Measurements from ENCODE around the gene IL16.

IL16 gene

DNA sequence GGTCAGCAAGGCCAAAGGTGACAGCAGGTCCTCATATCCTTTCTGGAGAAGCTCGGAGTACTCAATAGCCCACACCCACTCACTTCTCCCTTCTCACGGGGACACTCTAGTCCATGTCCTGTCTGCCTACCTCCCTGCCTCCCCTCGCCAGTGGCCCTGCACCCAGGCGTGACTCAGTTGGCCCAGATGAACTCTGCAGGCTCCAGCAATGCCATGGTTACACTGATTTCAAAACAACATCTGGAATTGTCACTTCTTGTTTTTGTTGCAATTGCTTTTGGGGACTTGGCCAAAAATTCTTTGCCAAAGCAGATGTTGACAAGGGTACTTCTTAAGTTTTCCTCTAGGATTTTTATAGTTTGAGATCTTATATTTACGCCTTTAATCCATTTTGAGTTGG lies 13.0 kb downstream of the IL16 start:
- no peak for DNase-seq

GRCh38 chr15:81211376-81211775 lies 14.7 kb downstream of the IL16 start:
- DNase-seq: no peak

DNA sequence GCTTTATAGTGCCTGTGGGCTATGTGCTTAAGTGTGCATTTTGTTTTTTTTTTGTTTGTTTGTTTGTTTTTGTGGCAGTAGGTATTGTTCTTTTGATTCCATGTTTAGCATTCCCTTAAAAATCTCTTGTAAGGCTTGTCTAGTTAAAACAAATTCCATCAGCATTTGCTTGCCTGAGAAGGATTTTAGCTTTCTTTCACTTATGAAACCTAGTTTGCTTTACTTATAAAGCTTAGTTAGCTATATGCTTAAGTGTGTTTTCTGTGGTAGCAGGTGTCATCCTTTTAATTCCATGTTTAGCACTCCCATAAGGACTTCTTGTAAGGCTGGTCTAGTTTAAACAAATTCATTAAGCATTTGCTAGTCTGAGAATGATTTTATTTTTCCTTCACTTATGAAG lies 17.3 kb downstream of the IL16 start:
- no peak for DNase-seq

DNA sequence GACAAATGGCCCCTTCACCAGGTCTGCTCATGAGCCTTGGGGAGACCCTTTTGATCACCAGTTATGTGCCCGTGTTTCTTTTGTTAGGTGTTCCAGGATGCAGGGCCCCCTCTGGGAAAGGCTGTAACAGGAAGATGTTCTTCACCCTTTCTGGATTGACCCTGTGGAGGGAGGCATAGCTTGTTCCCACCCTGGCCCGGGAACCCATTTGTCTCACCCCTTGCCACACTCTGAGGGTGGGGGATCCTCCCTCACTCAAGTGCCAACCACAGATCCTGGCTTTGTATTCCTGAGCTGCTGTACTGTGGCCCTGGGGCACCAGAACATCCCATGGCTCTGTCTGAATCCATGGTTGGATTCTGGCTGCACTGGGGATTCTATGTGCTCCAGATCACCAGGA lies 18.9 kb downstream of the IL16 start:
- no peak for DNase-seq

- DNase-seq: no peak
Observed at GRCh38 chr15:81215983-81216382, 19.3 kb downstream of the IL16 start.

DNA sequence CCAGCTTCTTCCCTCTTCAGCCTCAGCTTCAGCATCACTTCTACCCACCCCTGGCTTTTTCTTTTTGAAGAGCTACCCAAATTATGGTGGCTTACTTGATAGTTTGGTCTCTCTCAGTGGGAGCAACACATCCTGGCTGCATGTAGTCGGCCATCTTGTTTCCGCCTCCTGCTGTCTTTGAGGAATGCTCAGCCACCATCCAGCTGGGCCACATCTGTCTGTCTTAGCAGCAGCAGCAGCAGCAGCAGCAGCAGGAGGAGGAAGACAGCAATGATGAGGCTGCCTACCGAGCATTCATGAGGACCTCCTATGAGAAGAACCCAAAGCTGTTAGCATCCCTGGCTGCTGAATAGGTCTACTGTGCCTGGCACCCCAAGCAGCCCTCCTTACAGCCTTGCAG lies 19.7 kb downstream of the IL16 start:
- no peak for DNase-seq

DNA sequence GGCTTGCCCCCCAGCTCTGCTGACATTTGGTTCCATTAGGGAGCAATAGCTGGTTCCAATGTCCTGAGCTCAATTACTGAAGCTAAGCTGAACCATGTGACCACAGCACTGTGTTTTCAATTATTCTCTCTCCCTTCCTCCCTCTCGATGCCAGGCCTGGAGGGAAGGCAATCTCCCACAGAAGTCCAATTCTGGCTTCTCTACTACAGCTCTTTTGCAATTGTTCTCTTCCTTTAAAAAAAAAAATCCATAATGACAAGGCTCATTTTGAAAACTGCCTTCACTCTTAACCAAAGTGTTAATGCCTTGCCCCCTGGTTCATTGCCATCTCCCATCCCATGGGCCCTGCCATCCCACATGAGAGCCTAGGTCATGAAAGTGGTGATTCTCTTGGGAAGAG lies 24.8 kb downstream of the IL16 start:
- DNase-seq: no peak

- DNase-seq: no peak
Observed at GRCh38 chr15:81222007-81222406, 25.3 kb downstream of the IL16 start.

GRCh38 chr15:81223346-81223971 lies 26.8 kb downstream of the IL16 start:
- no peak for DNase-seq

DNA sequence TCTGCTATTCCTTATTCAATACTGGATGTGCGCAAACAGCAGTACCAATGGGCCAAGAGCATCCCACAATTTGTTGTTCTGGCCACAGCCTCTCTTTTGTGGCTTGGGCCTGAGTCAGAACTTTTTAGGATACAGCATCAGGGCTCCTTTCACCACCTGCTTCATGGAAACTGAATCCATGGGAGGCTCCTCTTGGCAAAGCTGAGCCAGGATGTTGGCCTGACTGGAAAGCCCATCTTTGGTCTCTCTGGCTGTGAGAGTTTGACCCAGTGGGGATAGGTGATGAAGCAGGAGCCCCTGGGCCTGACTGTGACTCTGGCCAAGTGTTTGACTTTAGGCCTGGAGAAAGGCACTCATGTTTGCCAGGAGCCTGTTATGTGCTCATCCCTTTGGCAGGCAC lies 27.6 kb downstream of the IL16 start:
- no peak for DNase-seq

GRCh38 chr15:81225161-81225671 lies 28.5 kb downstream of the IL16 start:
- DNase-seq: peak; percentile 79 to 90 (median 89)

- no peak for DNase-seq
Observed at GRCh38 chr15:81227716-81228115, 31.0 kb downstream of the IL16 start.

- peak; percentile 27 to 58 (median 52) for DNase-seq
Observed at GRCh38 chr15:81229586-81229985, 32.9 kb downstream of the IL16 start.

DNA sequence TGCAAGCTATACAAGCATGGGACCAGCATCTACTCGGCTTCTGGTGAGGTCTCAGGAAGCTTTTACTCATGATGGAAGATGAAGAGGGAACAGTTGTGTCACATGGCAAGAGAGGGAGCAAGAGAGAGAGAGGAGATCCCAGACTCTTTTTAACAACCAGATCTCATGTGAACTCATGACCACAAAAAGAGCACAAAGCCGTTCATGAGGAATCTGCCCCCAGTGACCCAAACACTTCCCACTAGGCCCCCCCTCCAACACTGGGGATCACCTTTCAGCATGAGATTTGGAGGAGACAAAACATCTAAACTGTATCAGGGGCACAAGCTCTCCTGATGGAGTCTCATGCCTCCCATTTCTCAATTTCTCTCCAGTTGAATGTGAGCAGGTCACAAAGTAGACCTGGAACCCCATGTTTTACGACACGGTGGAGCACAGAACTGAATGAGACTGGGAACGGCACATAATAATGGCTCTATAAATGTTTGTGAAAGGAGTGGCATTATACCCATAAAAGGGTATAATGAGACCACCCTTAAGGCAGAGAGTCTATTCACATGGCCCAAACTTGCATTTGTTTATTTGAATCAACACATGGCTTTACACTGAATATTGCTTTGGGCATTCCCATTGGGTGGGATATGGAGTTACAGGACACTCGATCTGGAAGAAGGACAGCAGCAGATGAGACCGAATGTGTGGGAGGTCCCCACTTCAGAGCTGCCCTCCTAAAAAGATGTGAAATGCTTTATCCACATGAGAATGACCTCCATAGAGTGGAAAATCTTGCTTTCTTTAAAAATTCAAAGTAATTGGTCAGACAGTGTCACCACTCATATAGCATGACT lies 38.8 kb downstream of the IL16 start:
- DNase-seq: no peak

GRCh38 chr15:81239190-81239589 lies 42.5 kb downstream of the IL16 start:
- no peak for DNase-seq

DNA sequence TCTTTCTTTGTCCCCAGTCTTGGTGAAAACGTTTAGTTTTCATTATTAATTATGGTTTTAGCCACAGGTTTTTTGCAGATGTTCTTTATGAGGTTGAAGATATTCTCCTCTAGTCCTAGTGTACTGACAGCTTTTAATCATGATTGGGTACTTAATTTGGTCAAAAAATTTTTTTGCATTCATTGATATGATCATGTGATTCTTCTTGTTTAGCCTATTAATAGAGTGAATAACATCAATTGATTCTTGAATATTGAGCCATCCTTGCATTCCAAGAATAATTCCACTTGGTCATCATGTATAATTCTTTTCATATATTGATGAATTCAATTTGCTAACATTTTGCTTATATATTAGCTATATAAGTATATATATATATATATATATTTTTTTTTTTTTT lies 46.1 kb downstream of the IL16 start:
- DNase-seq: no peak

GRCh38 chr15:81244306-81244705 lies 47.6 kb downstream of the IL16 start:
- DNase-seq: no peak

DNA sequence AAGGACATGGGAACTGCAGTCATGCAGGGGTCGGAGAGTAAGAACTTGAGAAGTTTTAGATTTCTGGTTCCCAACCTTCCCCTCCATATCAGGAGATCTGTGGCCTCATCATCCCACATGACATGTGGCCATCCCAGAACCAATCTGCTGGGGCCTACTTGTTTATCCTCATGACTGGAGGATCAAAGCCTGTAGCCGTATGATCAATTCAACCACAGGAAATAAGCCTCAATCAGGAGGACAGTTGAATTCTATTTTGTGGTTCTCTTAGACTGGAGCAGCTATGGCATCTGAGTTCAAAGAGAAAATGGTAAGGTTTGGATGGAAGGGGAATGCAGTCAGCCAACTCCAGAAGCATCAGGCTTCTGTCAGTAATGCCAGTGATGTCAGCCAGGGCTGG lies 57.2 kb downstream of the IL16 start:
- no peak for DNase-seq

GRCh38 chr15:81254277-81254915 lies 57.7 kb downstream of the IL16 start:
- DNase-seq: peak in 2 of 4 experiments; percentile 19 to 35

- DNase-seq: peak; percentile 51 to 82 (median 62)
Observed at GRCh38 chr15:81254916-81255290, 58.2 kb downstream of the IL16 start.

DNA sequence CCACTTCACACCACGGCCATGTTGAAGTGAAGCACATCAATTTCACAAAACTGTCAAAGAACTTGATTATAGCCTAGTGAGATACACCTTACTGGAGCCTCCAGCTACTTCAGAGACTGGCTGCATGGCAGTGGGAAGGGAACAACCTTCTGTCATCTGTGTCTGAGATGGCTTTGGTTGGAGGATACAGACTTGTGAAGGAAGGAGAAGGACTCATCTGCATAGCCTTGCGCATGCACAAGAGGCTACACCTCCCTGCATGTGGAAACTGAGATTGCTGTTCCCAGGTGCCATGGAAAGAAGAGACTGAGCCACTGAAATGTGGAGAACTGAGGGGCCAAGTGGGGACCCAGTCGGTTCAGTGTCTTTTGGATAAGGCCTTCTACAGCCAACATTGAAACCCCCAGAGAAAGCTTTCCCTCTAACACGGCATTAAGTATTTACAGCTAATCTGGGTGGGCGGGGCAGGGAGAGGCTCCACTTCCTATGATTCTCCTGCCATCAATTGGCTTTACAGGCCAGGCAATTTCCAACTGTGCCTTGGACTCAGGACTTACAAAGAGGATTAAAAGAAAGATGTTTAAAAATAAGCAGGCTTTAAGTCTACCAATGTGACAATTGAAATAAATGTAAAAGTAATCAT lies 58.8 kb downstream of the IL16 start:
- no peak for DNase-seq

GRCh38 chr15:81255958-81256320 lies 59.3 kb downstream of the IL16 start:
- no peak for DNase-seq

- peak; percentile 21 to 71 (median 46) for DNase-seq
Observed at GRCh38 chr15:81256916-81257315, 60.2 kb downstream of the IL16 start.

All from suppressor macrophage (primary cell).